GM12878 (cell line): ENCODE data around the gene ITSN1. TPM values are rescaled to one million over a fixed set of nuclear protein-coding genes. Genes with fewer than 3 reads are reported as not detected.

Experiments
- ATAC-seq: fragments of 200-7000 bp; cut with Tn5 transposase; 3 replicates; pipeline ENCODE4 v1.9.1; 2020; ENCODE audit warnings: mild to moderate bottlenecking, moderate library complexity
- BruUV-seq: library from RNA; stranded (reverse); fragments of 400-500 nt; replicated peaks from 2 replicates; lab custom pipeline; 2021; lab: Mats Ljungman, UMichigan
- CTCF ChIA-PET: fragments of 300-600 bp; sonication (Branson Sonifier 250); formaldehyde crosslinking; extraction: SDS; loops from one replicate; lab custom pipeline; 2021; ENCODE audit warnings: inconsistent platforms; lab: Yijun Ruan, JAX
- POLR2A ChIA-PET: fragments of 350-600 bp; formaldehyde crosslinking; extraction: SDS; loops from one replicate; lab custom pipeline; 2021; ENCODE audit warnings: inconsistent platforms; lab: Charles Lee
- RAD21 ChIA-PET: fragments of 300-600 bp; sonication (Branson Sonifier 250); formaldehyde crosslinking; loops from one replicate; lab custom pipeline; 2023; ENCODE audit warnings: antibody characterized with exemption; ENCODE audit not compliant: unreplicated experiment; lab: Charles Lee
- SMC1A ChIA-PET: fragments of 300-600 bp; sonication (Branson Sonifier 250); formaldehyde crosslinking; loops from one replicate; lab custom pipeline; 2023; ENCODE audit not compliant: unreplicated experiment, uncharacterized antibody; lab: Charles Lee
- DNase-seq: peaks from one replicate; pipeline ENCODE4 v3.0.0-alpha.2; 2011; ENCODE audit warnings: low read depth, low spot score
- FAIRE-seq: peaks from 3 replicates; lab custom pipeline; 2011; peaks lifted over from hg19 to GRCh38; lab: Jason Lieb, UNC
- H2AFZ ChIP-seq: 2 replicates; pipeline ENCODE4 v1.6.0; 2011; ENCODE audit warnings: low read depth, low read length, control low read depth; ENCODE audit not compliant: control insufficient read depth
- H3K27ac ChIP-seq: 2 replicates; pipeline ENCODE4 v1.5.1; 2011; ENCODE audit warnings: control low read depth; ENCODE audit not compliant: control insufficient read depth, insufficient read depth
- H3K27me3 ChIP-seq, 2 experiments: replicated peaks in 1 of 2; 2 replicates each; pipeline versions ENCODE4 v1.6.0 to v1.6.1; 2011; ENCODE audit warnings: low read length in 1 of 2; ENCODE audit not compliant: control insufficient read depth in 2 of 2, insufficient read depth in 2 of 2
- H3K36me3 ChIP-seq, 2 experiments: 2 replicates each; pipeline ENCODE4 v1.5.1; 2011; ENCODE audit warnings: low read length in 1 of 2; ENCODE audit not compliant: control insufficient read depth in 2 of 2, insufficient read depth in 2 of 2
- H3K4me1 ChIP-seq: 2 replicates; pipeline ENCODE4 v1.6.1; 2011; ENCODE audit warnings: mild to moderate bottlenecking, low read length, moderate library complexity, mixed read lengths; ENCODE audit not compliant: control insufficient read depth, insufficient read depth
- H3K4me2 ChIP-seq: 2 replicates; pipeline ENCODE4 v1.6.0; 2011; ENCODE audit warnings: control low read depth; ENCODE audit not compliant: control insufficient read depth, insufficient read depth
- H3K4me3 ChIP-seq: fragments of 200-600 bp; sonication (generic); 2 replicates; pipeline ENCODE4 v1.5.1; 2016
- H3K79me2 ChIP-seq: 2 replicates; pipeline ENCODE4 v1.6.0; 2011; ENCODE audit warnings: low read length; ENCODE audit not compliant: control insufficient read depth, insufficient read depth
- H3K9ac ChIP-seq: 2 replicates; pipeline ENCODE4 v1.8.0; 2011; ENCODE audit warnings: low read length, control low read depth, mixed read lengths; ENCODE audit not compliant: control insufficient read depth, insufficient read depth
- H3K9me3 ChIP-seq: replicated peaks from 3 replicates; pipeline ENCODE4 v1.5.1; 2011; ENCODE audit warnings: mild to moderate bottlenecking, low read length; ENCODE audit not compliant: control insufficient read depth, insufficient read depth
- H4K20me1 ChIP-seq: 2 replicates; pipeline ENCODE4 v1.6.0; 2011; ENCODE audit not compliant: control insufficient read depth, insufficient read depth
- CHD4 ChIP-seq: fragments of 200-600 bp; sonication (generic); IDR thresholded peaks from 2 replicates; pipeline ENCODE4 v1.6.1; 2016; ENCODE audit warnings: mild to moderate bottlenecking
- HDAC6 ChIP-seq: fragments of 200-600 bp; sonication (generic); IDR thresholded peaks from one replicate; pipeline ENCODE4 v1.8.0; 2017; ENCODE audit warnings: antibody characterized with exemption; ENCODE audit not compliant: unreplicated experiment
- IRF5 ChIP-seq: fragments of 450-650 bp; IDR thresholded peaks from 2 replicates; pipeline ENCODE4 v1.6.1; 2017; ENCODE audit warnings: borderline replicate concordance
- MLLT1 ChIP-seq: fragments of 450-650 bp; IDR thresholded peaks from 2 replicates; pipeline ENCODE4 v1.6.1; 2016; ENCODE audit warnings: mild to moderate bottlenecking
- MTA3 ChIP-seq: IDR thresholded peaks from 2 replicates; pipeline ENCODE4 v1.6.1; 2012; ENCODE audit warnings: low read length, inconsistent platforms, borderline replicate concordance
- NBN ChIP-seq: fragments of 450-650 bp; IDR thresholded peaks from 2 replicates; pipeline ENCODE4 v1.6.1; 2016
- NR2C1 ChIP-seq: fragments of 450-650 bp; IDR thresholded peaks from 2 replicates; pipeline ENCODE4 v1.6.1; 2017; ENCODE audit warnings: antibody characterized with exemption, mild to moderate bottlenecking, moderate library complexity
- PAX8 ChIP-seq: fragments of 450-650 bp; IDR thresholded peaks from 2 replicates; pipeline ENCODE4 v1.6.1; 2017; ENCODE audit warnings: mild to moderate bottlenecking, moderate library complexity
- POU2F2 ChIP-seq: IDR thresholded peaks from 3 replicates; pipeline ENCODE4 v1.6.1; 2011; ENCODE audit warnings: low read depth, mild to moderate bottlenecking, low read length, borderline replicate concordance
- RAD51 ChIP-seq: fragments of 450-650 bp; IDR thresholded peaks from 2 replicates; pipeline ENCODE4 v1.6.1; 2016; ENCODE audit warnings: moderate library complexity, mild to moderate bottlenecking, inconsistent platforms
- RUNX3 ChIP-seq: IDR thresholded peaks from 2 replicates; pipeline ENCODE4 v1.6.1; 2012; ENCODE audit warnings: low read length, inconsistent platforms
- SMC3 ChIP-seq: IDR thresholded peaks from 2 replicates; pipeline ENCODE4 v1.6.1; 2011; ENCODE audit warnings: low read length, improper control_type of control experiment, borderline replicate concordance
- ZNF217 ChIP-seq: fragments of 450-650 bp; IDR thresholded peaks from 2 replicates; pipeline ENCODE4 v1.6.1; 2017; ENCODE audit warnings: antibody characterized with exemption, mild to moderate bottlenecking
- WGBS: methylation state at CpG from one replicate; pipeline ENCODE4 v1.1.6; 2016; ENCODE audit warnings: low lambda C conversion rate; ENCODE audit not compliant: insufficient replicate concordance, insufficient coverage; ENCODE audit errors: missing lambda C conversion rate; 5-methylcytosine and 5-hydroxymethylcytosine counted together
- in situ Hi-C: fragments of 300-500 bp; cut with MboI; formaldehyde crosslinking; loops from 9 replicates; pipeline ENCODE4 v1.14.3; 2018; ENCODE audit warnings: mixed read lengths
- intact Hi-C: fragments of 100-400 bp; cut with micrococcal nuclease; formaldehyde crosslinking; loops from one replicate; pipeline ENCODE4 v1.14.2; 2022; ENCODE audit not compliant: unreplicated experiment
- polyA plus RNA-seq, 11 experiments: library from polyadenylated mRNA; depleted of rRNA in 4 of 11; unstranded in 6 of 11; stranded (reverse) in 5 of 11; fragments of >200 nt; fragmentation: Nextera tagmentation in 4 of 11; fragmentation: Illumina TruSeq in 1 of 11; extraction: Ambion mirVana in 4 of 11; extraction: Trizol in 1 of 11; gene quantifications; 1 replicate in 1 of 11; 2 replicates in 10 of 11; pipeline versions ENCODE4 v1.2.1 to v1.2.3, GENCODE V29; 2011 to 2016; ENCODE audit warnings: inconsistent platforms in 2 of 11, missing spikeins in 2 of 11, low read depth in 1 of 11
- total RNA-seq, 4 experiments: library from RNA; depleted of rRNA in 3 of 4; stranded (reverse); fragments of >200 nt in 3 of 4; fragmentation: Illumina TruSeq in 1 of 4; extraction: Trizol in 1 of 4; gene quantifications; 2 replicates each; pipeline versions ENCODE4 v1.2.1 to v1.2.3, GENCODE V29; 2013 to 2021

Gene ITSN1
- total and polyA plus RNA-seq, 10 of the 15 experiments (the other 5 are each of a cell fraction or from before 2014, with no cell fraction given), result 0.89 to 10.6 (median 4.8) TPM

- intact Hi-C loops, result no loop called here
- ATAC-seq, result no peak
- RAD21 ChIA-PET, result no interaction called here
Measured at GRCh38 chr21:33870768-33871167, 228.5 kb downstream of the ITSN1 start.

GRCh38 chr21:33871171-33871570 lies 228.9 kb downstream of the ITSN1 start:
- Histone ChIP-seq H4K20me1 (no peaks in the 10 kb centered on the region), H3K27me3 (no peaks in the 10 kb centered on the region), H3K27ac (no peak overlapping the region), H3K9ac (no peak overlapping the region), H3K4me1 (no peaks in the 10 kb centered on the region), H3K36me3 (no peaks in the 10 kb centered on the region), H2AFZ (no peak overlapping the region), H3K4me2 (no peak overlapping the region), H3K79me2 (no peaks in the 10 kb centered on the region), H3K4me3 (no peak overlapping the region), H3K9me3 (no peaks in the 10 kb centered on the region)
- DNase-seq, result no peak
- CTCF ChIA-PET, result no interaction called here
- RAD21 ChIA-PET, result no interaction called here
- intact Hi-C loops (no loop called here), in situ Hi-C loops (no loop called here)
- FAIRE-seq, result no peak
- SMC1A ChIA-PET, result no interaction called here
- no TSS peak for BruUV-seq
- WGBS, result 41% methylated on average over 5 of the region's 5 CpGs
- POLR2A ChIA-PET, result no interaction called here
- no peak for ATAC-seq
- no peak for TF ChIP-seq RUNX3
- no peak for TF ChIP-seq SMC3
- no peak for TF ChIP-seq NR2C1
- no peak for TF ChIP-seq CHD4
- no peak for TF ChIP-seq POU2F2
- no peak for TF ChIP-seq MLLT1
- TF ChIP-seq MTA3, result no peak
- no peak for TF ChIP-seq RAD51
- TF ChIP-seq HDAC6, result no peak

More at GRCh38 chr21:33870768-33871167, 228.5 kb downstream of the ITSN1 start:
- no peaks in the 10 kb centered on the region for H3K9me3 ChIP-seq
- 46% methylated on average over 4 of the region's 4 CpGs for WGBS
- no peaks in the 10 kb centered on the region for H3K79me2 ChIP-seq
- no peaks in the 10 kb centered on the region for H4K20me1 ChIP-seq
- H3K4me2 ChIP-seq, result no peak overlapping the region
- H2AFZ ChIP-seq, result no peak overlapping the region
- DNase-seq, result no peak
- ChIA-PET CTCF (interaction anchor here (1.0 to 1.2 kb wide), 2 partner anchors 9 to 265 kb away, joined by 3 read pairs; no protein-coding TSS in a partner anchor), POLR2A (no interaction called here), SMC1A (no interaction called here)
- in situ Hi-C loops, result no loop called here
- BruUV-seq, result no TSS peak
- H3K27ac ChIP-seq, result no peak overlapping the region
- no peak overlapping the region for H3K4me3 ChIP-seq
- no peaks in the 10 kb centered on the region for H3K4me1 ChIP-seq
- no peak for FAIRE-seq
- H3K27me3 ChIP-seq, result no peaks in the 10 kb centered on the region
- H3K9ac ChIP-seq, result no peak overlapping the region
- H3K36me3 ChIP-seq, result no peaks in the 10 kb centered on the region
- TF ChIP-seq IRF5 (no peak), NBN (no peak), ZNF217 (no peak), PAX8 (no peak)
